ENCODE measurements around the gene PLD4.
A peak's percentile ranks its signal among the peaks of the same experiment; 100 is the strongest.

PLD4 gene

GRCh38 chr14:104929268-104930230, 4.9 kb downstream of the PLD4 start:
- no peak for DNase-seq

GRCh38 chr14:104930526-104931303, 6.0 kb downstream of the PLD4 start:
- DNase-seq, result no peak

- DNase-seq, result no peak
These were observed 6.7 kb downstream of the PLD4 start for GRCh38 chr14:104931304-104931770.

GRCh38 chr14:104931771-104932675, 7.3 kb downstream of the PLD4 start:
- no peak for DNase-seq

- DNase-seq, result peak; percentile 90
These were observed 8.3 kb downstream of the PLD4 start for GRCh38 chr14:104932676-104933631.

GRCh38 chr14:104933746-104934733, 9.4 kb downstream of the PLD4 start:
- DNase-seq, result no peak

- DNase-seq, result no peak
These were observed 10.5 kb downstream of the PLD4 start for GRCh38 chr14:104935026-104935650.

- no peak for DNase-seq
These were observed 11.3 kb downstream of the PLD4 start for GRCh38 chr14:104935955-104936354.

GRCh38 chr14:104936361-104937155, 11.9 kb downstream of the PLD4 start:
- no peak for DNase-seq

- no peak for DNase-seq
These were observed 12.5 kb downstream of the PLD4 start for GRCh38 chr14:104937161-104937560.

GRCh38 chr14:104937694-104938365, 13.2 kb downstream of the PLD4 start:
- DNase-seq, result no peak

GRCh38 chr14:104938436-104938835, 13.8 kb downstream of the PLD4 start:
- no peak for DNase-seq

- no peak for DNase-seq
These were observed 14.3 kb downstream of the PLD4 start for GRCh38 chr14:104938960-104939359.

GRCh38 chr14:104939666-104940410, 15.2 kb downstream of the PLD4 start:
- DNase-seq, result no peak

GRCh38 chr14:104940526-104941150, 16.0 kb downstream of the PLD4 start:
- DNase-seq, result no peak

- DNase-seq, result peak; percentile 10
These were observed 17.1 kb downstream of the PLD4 start for GRCh38 chr14:104941508-104942365.

Data from activated T-cell treated with anti-CD3 and anti-CD28 coated beads, Interleukin-2, amount 50 U/mL, for 1 hour (primary cell).